Caco-2 (cell line): ENCODE results near the gene CCDC30. TPM values are rescaled to one million over a fixed set of nuclear protein-coding genes. Genes with fewer than 3 reads are reported as not detected.

Source experiments
- BruUV-seq: library from RNA; stranded (reverse); fragments of 400-500 nt; replicated peaks from 2 replicates; lab custom pipeline; 2021; lab: Mats Ljungman, UMichigan
- CTCF ChIA-PET: fragments of 300-600 bp; sonication (Branson Sonifier 250); formaldehyde crosslinking; loops from one replicate; lab custom pipeline; 2022; ENCODE audit warnings: antibody characterized with exemption; lab: Charles Lee
- POLR2A ChIA-PET: fragments of 300-600 bp; sonication (Branson Sonifier 250); formaldehyde crosslinking; loops from one replicate; lab custom pipeline; 2022; ENCODE audit warnings: antibody characterized with exemption; lab: Charles Lee
- DNase-seq, 2 experiments: peaks; one replicate each; pipeline versions ENCODE4 v3.0.0 to v3.0.0-alpha.2; 2020 to 2022
- H3K27me3 ChIP-seq: replicated peaks from 2 replicates; pipeline ENCODE4 v1.6.0; 2011; ENCODE audit warnings: low read length; ENCODE audit not compliant: control insufficient read depth, insufficient read depth
- H3K36me3 ChIP-seq: 2 replicates; pipeline ENCODE4 v1.5.1; 2011; ENCODE audit warnings: low read length; ENCODE audit not compliant: control insufficient read depth, insufficient read depth
- H3K4me1 ChIP-seq: fragments of 250-450 bp; sonication (Bioruptor Pico); 2 replicates; pipeline ENCODE4 v1.5.1; 2020; ENCODE audit warnings: mild to moderate bottlenecking
- H3K4me3 ChIP-seq: 2 replicates; pipeline ENCODE4 v1.5.1; 2011; ENCODE audit warnings: low read depth, mild to moderate bottlenecking, control low read depth, low read length
- H3K9me3 ChIP-seq: fragments of 250-450 bp; sonication (Bioruptor Pico); 2 replicates; pipeline ENCODE4 v1.5.1; 2020; ENCODE audit warnings: mild to moderate bottlenecking, moderate library complexity
- H3K27ac Mint-ChIP-seq: one replicate; pipeline ENCODE4 v1.8.0; 2022; ENCODE audit warnings: mixed read lengths; ENCODE audit not compliant: unreplicated experiment
- H3K27me3 Mint-ChIP-seq: one replicate; pipeline ENCODE4 v1.8.0; 2022; ENCODE audit warnings: mixed read lengths; ENCODE audit not compliant: insufficient read depth, unreplicated experiment
- H3K36me3 Mint-ChIP-seq: one replicate; pipeline ENCODE4 v1.8.0; 2022; ENCODE audit warnings: mild to moderate bottlenecking, mixed read lengths; ENCODE audit not compliant: insufficient read depth, unreplicated experiment
- H3K4me1 Mint-ChIP-seq: one replicate; pipeline ENCODE4 v1.8.0; 2022; ENCODE audit warnings: low read depth, mixed read lengths; ENCODE audit not compliant: unreplicated experiment
- H3K4me3 Mint-ChIP-seq: one replicate; pipeline ENCODE4 v1.8.0; 2022; ENCODE audit warnings: mild to moderate bottlenecking, moderate library complexity, mixed read lengths; ENCODE audit not compliant: unreplicated experiment
- H3K9me3 Mint-ChIP-seq: one replicate; pipeline ENCODE4 v1.8.0; 2022; ENCODE audit warnings: mixed read lengths; ENCODE audit not compliant: unreplicated experiment
- intact Hi-C: fragments of 100-400 bp; cut with micrococcal nuclease; formaldehyde crosslinking; loops from one replicate; pipeline ENCODE4 v1.10.0; 2022; ENCODE audit not compliant: unreplicated experiment
- total RNA-seq: library from RNA; stranded (reverse); gene quantifications from 2 replicates; pipeline ENCODE4 v1.2.3, GENCODE V29; 2022
- TF ChIP-seq, protein P1 (sequence below), 2 experiments: fragments of 200-600 bp in 1 of 2; IDR thresholded peaks; 1 replicate in 1 of 2; 2 replicates in 1 of 2; pipeline versions ENCODE4 v1.5.1 to v1.8.0; 2011 to 2022; ENCODE audit warnings: antibody characterized with exemption in 1 of 2, control low read depth in 1 of 2, inconsistent platforms in 1 of 2, low read depth in 1 of 2, low read length in 1 of 2, mild to moderate bottlenecking in 1 of 2, moderate library complexity in 1 of 2; ENCODE audit not compliant: insufficient read depth in 1 of 2, severe bottlenecking in 1 of 2, unreplicated experiment in 1 of 2

CCDC30 gene
- total RNA-seq, 1 experiment from 2014 or later, result 1.3 TPM

DNA sequence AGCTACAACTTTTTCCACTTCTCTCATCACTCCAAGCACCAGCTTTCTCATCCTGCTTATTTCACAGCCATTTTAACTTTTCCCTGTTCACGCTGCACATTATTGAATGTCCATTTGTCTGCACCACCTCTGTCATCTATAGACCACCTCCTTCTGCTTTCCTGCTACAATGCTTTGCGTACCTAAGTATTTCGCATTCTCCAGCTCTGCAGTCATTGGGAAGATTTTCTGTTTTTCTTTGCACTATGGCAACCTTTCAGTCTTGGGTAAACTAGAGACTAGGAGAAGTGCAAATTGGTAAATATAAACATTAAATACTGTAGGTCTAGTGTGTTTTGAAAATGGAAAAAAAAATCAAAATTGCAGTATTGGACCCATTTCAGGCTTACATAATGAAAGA lies 835 bp downstream of the CCDC30 start:
- Mint-ChIP-seq H3K4me1 (peaks cover 21% of the 10 kb centered on the region), H3K27me3 (peaks cover 3% of the 10 kb centered on the region), H3K4me3 (peak overlapping the region; percentile 72), H3K27ac (peak overlapping the region; percentile 81), H3K9me3 (no peaks in the 10 kb centered on the region), H3K36me3 (peaks cover 6% of the 10 kb centered on the region)
- no TSS peak for BruUV-seq
- Histone ChIP-seq H3K4me3 (peak overlapping the region; percentile 38), H3K4me1 (peaks cover 14% of the 10 kb centered on the region; the same call in 1 of the 2 replicates), H3K36me3 (no peaks in the 10 kb centered on the region), H3K27me3 (no peaks in the 10 kb centered on the region), H3K9me3 (no peaks in the 10 kb centered on the region)
- ChIA-PET CTCF (no interaction called here), POLR2A (no interaction called here)
- intact Hi-C loops, result loop anchor here (5.0 to 10.0 kb wide), 3 partner anchors 127 to 289 kb away; partner anchors contain the start of gene FOXJ3
- TF ChIP-seq, protein P1, sequence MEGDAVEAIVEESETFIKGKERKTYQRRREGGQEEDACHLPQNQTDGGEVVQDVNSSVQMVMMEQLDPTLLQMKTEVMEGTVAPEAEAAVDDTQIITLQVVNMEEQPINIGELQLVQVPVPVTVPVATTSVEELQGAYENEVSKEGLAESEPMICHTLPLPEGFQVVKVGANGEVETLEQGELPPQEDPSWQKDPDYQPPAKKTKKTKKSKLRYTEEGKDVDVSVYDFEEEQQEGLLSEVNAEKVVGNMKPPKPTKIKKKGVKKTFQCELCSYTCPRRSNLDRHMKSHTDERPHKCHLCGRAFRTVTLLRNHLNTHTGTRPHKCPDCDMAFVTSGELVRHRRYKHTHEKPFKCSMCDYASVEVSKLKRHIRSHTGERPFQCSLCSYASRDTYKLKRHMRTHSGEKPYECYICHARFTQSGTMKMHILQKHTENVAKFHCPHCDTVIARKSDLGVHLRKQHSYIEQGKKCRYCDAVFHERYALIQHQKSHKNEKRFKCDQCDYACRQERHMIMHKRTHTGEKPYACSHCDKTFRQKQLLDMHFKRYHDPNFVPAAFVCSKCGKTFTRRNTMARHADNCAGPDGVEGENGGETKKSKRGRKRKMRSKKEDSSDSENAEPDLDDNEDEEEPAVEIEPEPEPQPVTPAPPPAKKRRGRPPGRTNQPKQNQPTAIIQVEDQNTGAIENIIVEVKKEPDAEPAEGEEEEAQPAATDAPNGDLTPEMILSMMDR (IDR thresholded peaks at IDR 0.05; ENCODE audit: insufficient read depth in 1 of 2, low read depth in 1 of 2, low read length in 1 of 2, severe bottlenecking in 1 of 2, unreplicated experiment in 1 of 2), result no peak
- no peak for DNase-seq

DNA sequence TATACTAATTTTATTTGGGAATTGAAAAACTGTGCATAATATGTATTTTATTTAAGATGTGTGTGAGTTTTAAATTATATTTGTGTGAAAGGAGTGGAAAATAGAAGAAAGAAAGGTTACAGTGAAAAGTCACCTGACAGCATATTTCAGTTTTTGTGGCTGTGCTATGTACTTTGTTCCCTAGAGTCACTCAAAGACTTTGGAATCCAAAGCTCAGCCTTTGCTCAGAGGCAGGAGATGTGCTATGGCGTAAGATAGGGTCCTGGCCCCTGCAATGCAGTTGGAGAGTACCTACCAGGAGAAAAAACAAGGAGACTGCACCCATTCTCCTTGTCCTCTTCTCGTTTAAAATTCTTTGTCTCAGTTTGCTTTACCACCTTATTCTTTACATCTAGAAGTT lies 2.9 kb downstream of the CCDC30 start:
- no peaks in the 10 kb centered on the region for H3K9me3 ChIP-seq
- H3K9me3 Mint-ChIP-seq, result no peaks in the 10 kb centered on the region
- peaks cover 14% of the 10 kb centered on the region for H3K4me1 Mint-ChIP-seq
- H3K36me3 Mint-ChIP-seq, result no peaks in the 10 kb centered on the region
- H3K4me3 Mint-ChIP-seq, result no peak overlapping the region
- peak; percentile 36 to 38 for DNase-seq
- no peaks in the 10 kb centered on the region for H3K27me3 ChIP-seq
- no peaks in the 10 kb centered on the region for H3K36me3 ChIP-seq
- CTCF ChIA-PET, result no interaction called here
- H3K4me3 ChIP-seq, result no peak overlapping the region
- no peak overlapping the region for H3K27ac Mint-ChIP-seq
- TF ChIP-seq, protein P1 (IDR thresholded peaks at IDR 0.05; ENCODE audit: insufficient read depth in 1 of 2, low read depth in 1 of 2, low read length in 1 of 2, severe bottlenecking in 1 of 2, unreplicated experiment in 1 of 2), result no peak
- H3K4me1 ChIP-seq, result peaks cover 14% of the 10 kb centered on the region; the same call in 1 of the 2 replicates
- peaks cover 8% of the 10 kb centered on the region for H3K27me3 Mint-ChIP-seq
- POLR2A ChIA-PET, result no interaction called here
- intact Hi-C loops, result loop anchor here (10.0 kb wide), 1 partner anchor 291 kb away; no protein-coding TSS in a partner anchor
- no TSS peak for BruUV-seq

DNA sequence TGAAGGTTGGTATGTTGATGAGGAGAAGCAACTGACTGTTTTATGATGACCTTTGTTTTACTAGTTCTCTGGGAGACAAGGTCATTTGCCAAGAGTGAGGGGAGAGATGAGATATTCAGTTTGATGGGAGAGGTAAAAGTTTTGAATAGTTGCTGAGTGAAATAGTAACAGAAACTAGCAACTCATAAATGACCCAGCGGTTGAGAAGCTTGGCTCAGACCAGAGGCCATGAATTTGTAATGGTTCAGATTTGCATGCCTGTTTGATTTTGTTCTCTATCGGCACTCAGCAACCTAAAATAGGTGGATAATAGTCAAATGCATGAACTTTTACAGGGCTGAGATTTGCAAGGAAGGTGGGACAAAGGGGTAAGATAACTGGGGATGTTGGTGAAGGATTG lies 6.6 kb downstream of the CCDC30 start:
- Mint-ChIP-seq H3K4me1 (no peaks in the 10 kb centered on the region), H3K4me3 (no peak overlapping the region), H3K36me3 (no peaks in the 10 kb centered on the region), H3K9me3 (no peaks in the 10 kb centered on the region), H3K27ac (no peak overlapping the region), H3K27me3 (peaks cover 10% of the 10 kb centered on the region)
- TF ChIP-seq, protein P1 (IDR thresholded peaks at IDR 0.05; ENCODE audit: insufficient read depth in 1 of 2, low read depth in 1 of 2, low read length in 1 of 2, severe bottlenecking in 1 of 2, unreplicated experiment in 1 of 2), result no peak
- peaks cover 8% of the 10 kb centered on the region; the same call in 1 of the 2 replicates for H3K4me1 ChIP-seq
- POLR2A ChIA-PET, result no interaction called here
- CTCF ChIA-PET, result no interaction called here
- intact Hi-C loops, result loop anchor here (10.0 kb wide), 1 partner anchor 295 kb away; no protein-coding TSS in a partner anchor
- no peak overlapping the region for H3K4me3 ChIP-seq
- no peak for DNase-seq
- no peaks in the 10 kb centered on the region for H3K9me3 ChIP-seq
- H3K27me3 ChIP-seq, result no peaks in the 10 kb centered on the region
- no peaks in the 10 kb centered on the region for H3K36me3 ChIP-seq
- no TSS peak for BruUV-seq
